Smooth muscle cell (in vitro differentiated cells): ENCODE measurements around the gene MTHFD1. TPM values are rescaled to one million over a fixed set of nuclear protein-coding genes. Genes with fewer than 3 reads are reported as not detected.

ENCODE experiments used
- DNase-seq: peaks from one replicate; lab custom pipeline; 2025; ENCODE audit not compliant: unreplicated experiment; lab: John Stamatoyannopoulos, UW
- H2AFZ ChIP-seq: fragments of 200-600 bp; sonication (generic); 2 replicates; pipeline ENCODE4 v1.6.0; 2016; ENCODE audit warnings: antibody characterized with exemption, low read depth, mild to moderate bottlenecking
- H3F3A ChIP-seq: fragments of 200-600 bp; sonication (generic); 2 replicates; pipeline ENCODE4 v1.6.0; 2017; ENCODE audit warnings: antibody characterized with exemption, low read depth
- H3K27ac ChIP-seq: fragments of 200-600 bp; sonication (generic); 2 replicates; pipeline ENCODE4 v1.5.1; 2016; ENCODE audit warnings: low read depth, mild to moderate bottlenecking
- H3K27me3 ChIP-seq: fragments of 200-600 bp; sonication (generic); 2 replicates; pipeline ENCODE4 v1.6.1; 2016; ENCODE audit warnings: low read depth, mild to moderate bottlenecking
- H3K36me3 ChIP-seq: fragments of 200-600 bp; sonication (generic); 2 replicates; pipeline ENCODE4 v1.5.1; 2016; ENCODE audit warnings: low read depth
- H3K4me1 ChIP-seq: fragments of 200-600 bp; sonication (generic); 2 replicates; pipeline ENCODE4 v1.5.1; 2016; ENCODE audit warnings: low read depth
- H3K4me2 ChIP-seq: fragments of 200-600 bp; sonication (generic); 2 replicates; pipeline ENCODE4 v1.6.0; 2016; ENCODE audit warnings: mild to moderate bottlenecking
- H3K4me3 ChIP-seq: fragments of 200-600 bp; sonication (generic); 2 replicates; pipeline ENCODE4 v1.5.1; 2016; ENCODE audit warnings: mild to moderate bottlenecking
- H3K79me2 ChIP-seq: fragments of 200-600 bp; sonication (generic); 2 replicates; pipeline ENCODE4 v1.6.0; 2016; ENCODE audit warnings: low read depth, mild to moderate bottlenecking
- H3K9ac ChIP-seq: fragments of 200-600 bp; sonication (generic); 2 replicates; pipeline ENCODE4 v1.6.0; 2016; ENCODE audit warnings: low read depth
- H3K9me3 ChIP-seq: fragments of 200-600 bp; sonication (generic); replicated peaks from 2 replicates; pipeline ENCODE4 v1.5.1; 2016; ENCODE audit warnings: low read depth
- H4K20me1 ChIP-seq: fragments of 200-600 bp; sonication (generic); 2 replicates; pipeline ENCODE4 v1.6.0; 2016; ENCODE audit warnings: low read depth
- WGBS: methylation state at CpG from one replicate; pipeline ENCODE4 v1.1.7; 2016; ENCODE audit warnings: low lambda C conversion rate; 5-methylcytosine and 5-hydroxymethylcytosine counted together
- polyA plus RNA-seq: library from polyadenylated mRNA; unstranded; fragments of >200 nt; fragmentation: Nextera tagmentation; extraction: Ambion mirVana; gene quantifications from 2 replicates; pipeline ENCODE4 v1.2.1, GENCODE V29; 2016
- total RNA-seq: library from RNA; depleted of rRNA; stranded (reverse); fragments of >200 nt; gene quantifications from 2 replicates; pipeline ENCODE4 v1.2.3, GENCODE V29; 2014
- TF ChIP-seq, protein P1 (sequence below): fragments of 200-600 bp; sonication (generic); IDR thresholded peaks from 2 replicates; pipeline ENCODE4 v1.5.1; 2017; ENCODE audit warnings: borderline replicate concordance, mild to moderate bottlenecking, antibody characterized with exemption; ENCODE audit not compliant: insufficient read depth, poor library complexity, severe bottlenecking

Gene MTHFD1
- total and polyA plus RNA-seq, 2 experiments from 2014 or later: 12.8 to 25.4 TPM

DNA sequence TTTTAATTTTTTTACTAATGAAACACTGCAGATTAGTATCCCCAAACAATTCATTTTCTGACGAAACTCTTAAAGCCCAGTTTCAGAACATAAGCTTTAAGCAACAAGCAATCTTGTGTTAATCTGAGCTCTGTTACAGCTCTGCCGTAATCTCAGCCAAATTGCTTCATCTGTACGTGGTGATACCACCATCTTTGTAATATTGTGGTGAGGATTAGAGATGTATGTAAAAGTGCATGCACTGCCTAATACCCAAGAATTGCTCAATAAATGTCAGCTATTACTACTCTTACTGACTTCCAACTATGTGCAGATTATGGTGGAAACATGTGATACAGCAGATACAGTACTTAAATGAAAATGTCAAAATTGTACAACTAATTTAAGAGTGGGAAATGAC lies 78.9 kb downstream of the MTHFD1 start:
- TF ChIP-seq, protein P1, sequence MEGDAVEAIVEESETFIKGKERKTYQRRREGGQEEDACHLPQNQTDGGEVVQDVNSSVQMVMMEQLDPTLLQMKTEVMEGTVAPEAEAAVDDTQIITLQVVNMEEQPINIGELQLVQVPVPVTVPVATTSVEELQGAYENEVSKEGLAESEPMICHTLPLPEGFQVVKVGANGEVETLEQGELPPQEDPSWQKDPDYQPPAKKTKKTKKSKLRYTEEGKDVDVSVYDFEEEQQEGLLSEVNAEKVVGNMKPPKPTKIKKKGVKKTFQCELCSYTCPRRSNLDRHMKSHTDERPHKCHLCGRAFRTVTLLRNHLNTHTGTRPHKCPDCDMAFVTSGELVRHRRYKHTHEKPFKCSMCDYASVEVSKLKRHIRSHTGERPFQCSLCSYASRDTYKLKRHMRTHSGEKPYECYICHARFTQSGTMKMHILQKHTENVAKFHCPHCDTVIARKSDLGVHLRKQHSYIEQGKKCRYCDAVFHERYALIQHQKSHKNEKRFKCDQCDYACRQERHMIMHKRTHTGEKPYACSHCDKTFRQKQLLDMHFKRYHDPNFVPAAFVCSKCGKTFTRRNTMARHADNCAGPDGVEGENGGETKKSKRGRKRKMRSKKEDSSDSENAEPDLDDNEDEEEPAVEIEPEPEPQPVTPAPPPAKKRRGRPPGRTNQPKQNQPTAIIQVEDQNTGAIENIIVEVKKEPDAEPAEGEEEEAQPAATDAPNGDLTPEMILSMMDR: no peak
- H3F3A ChIP-seq: peaks cover 21% of the 10 kb centered on the region
- no peaks in the 10 kb centered on the region for H3K36me3 ChIP-seq
- no peak overlapping the region for H2AFZ ChIP-seq
- no peak overlapping the region for H3K9ac ChIP-seq
- 17% methylated on average over 3 of the region's 3 CpGs for WGBS
- H3K4me1 ChIP-seq: peaks cover 11% of the 10 kb centered on the region
- peaks cover 7% of the 10 kb centered on the region for H4K20me1 ChIP-seq
- peaks cover 11% of the 10 kb centered on the region for H3K79me2 ChIP-seq
- DNase-seq: no peak
- H3K27me3 ChIP-seq: no peaks in the 10 kb centered on the region
- no peaks in the 10 kb centered on the region for H3K9me3 ChIP-seq
- peak overlapping the region; percentile 98 for H3K4me2 ChIP-seq
- peak overlapping the region; percentile 77 for H3K4me3 ChIP-seq
- H3K27ac ChIP-seq: peak overlapping the region; percentile 25

DNA sequence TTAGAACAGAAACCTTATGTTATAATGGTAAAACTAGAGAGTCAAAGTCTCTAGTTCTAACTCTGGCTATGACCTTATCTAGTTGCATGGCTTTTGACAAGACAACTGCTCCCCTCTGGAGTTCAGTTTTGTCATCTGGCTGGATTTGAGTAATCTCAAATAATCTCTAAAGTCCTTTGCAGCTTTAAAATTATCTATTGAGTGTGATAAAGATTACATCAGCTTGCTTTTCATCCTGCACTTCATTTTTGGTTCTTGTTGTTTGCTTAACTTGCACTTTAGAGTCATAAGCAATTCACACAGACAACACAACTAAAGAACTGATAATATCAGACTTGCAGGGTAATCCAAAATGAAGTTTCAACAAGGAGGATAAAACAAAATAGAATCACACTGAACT lies 79.4 kb downstream of the MTHFD1 start:
- H3K27ac ChIP-seq: peak overlapping the region; percentile 25
- H3K27me3 ChIP-seq: no peaks in the 10 kb centered on the region
- H4K20me1 ChIP-seq: peaks cover 7% of the 10 kb centered on the region
- H3K4me2 ChIP-seq: peak overlapping the region; percentile 98
- no peak for DNase-seq
- peaks cover 11% of the 10 kb centered on the region for H3K79me2 ChIP-seq
- no peak overlapping the region for H3K9ac ChIP-seq
- H3K4me3 ChIP-seq: no peak overlapping the region
- H3K4me1 ChIP-seq: peaks cover 11% of the 10 kb centered on the region
- TF ChIP-seq, protein P1: no peak
- H2AFZ ChIP-seq: no peak overlapping the region
- H3K9me3 ChIP-seq: no peaks in the 10 kb centered on the region
- H3F3A ChIP-seq: peaks cover 21% of the 10 kb centered on the region
- no peaks in the 10 kb centered on the region for H3K36me3 ChIP-seq

DNA sequence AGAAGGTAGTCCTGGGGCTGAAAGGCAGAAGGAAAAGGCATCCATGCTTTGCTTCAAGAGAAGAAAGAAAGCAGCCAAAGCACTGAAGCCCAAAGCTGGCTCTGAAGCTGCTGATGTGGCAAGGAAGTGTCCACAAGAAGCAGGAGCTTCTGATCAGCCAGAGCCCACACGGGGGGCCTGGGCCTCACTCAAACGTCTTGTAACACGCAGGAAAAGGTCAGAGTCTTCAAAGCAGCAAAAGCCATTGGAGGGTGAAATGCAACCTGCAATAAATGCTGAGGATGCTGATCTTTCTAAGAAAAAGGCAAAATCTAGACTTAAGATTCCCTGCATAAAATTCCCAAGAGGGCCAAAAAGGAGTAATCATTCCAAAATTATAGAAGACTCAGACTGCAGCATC lies 80.3 kb downstream of the MTHFD1 start:
- H3K4me3 ChIP-seq: no peak overlapping the region
- no peak overlapping the region for H2AFZ ChIP-seq
- no peaks in the 10 kb centered on the region for H3K9me3 ChIP-seq
- DNase-seq: no peak
- peaks cover 7% of the 10 kb centered on the region for H4K20me1 ChIP-seq
- H3K36me3 ChIP-seq: no peaks in the 10 kb centered on the region
- H3K4me2 ChIP-seq: peak overlapping the region; percentile 98
- TF ChIP-seq, protein P1: no peak
- peaks cover 21% of the 10 kb centered on the region for H3F3A ChIP-seq
- peaks cover 11% of the 10 kb centered on the region for H3K4me1 ChIP-seq
- no peak overlapping the region for H3K9ac ChIP-seq
- no peaks in the 10 kb centered on the region for H3K27me3 ChIP-seq
- peak overlapping the region; percentile 25 for H3K27ac ChIP-seq
- H3K79me2 ChIP-seq: peaks cover 15% of the 10 kb centered on the region
- WGBS: 17% methylated on average over 3 of the region's 3 CpGs

DNA sequence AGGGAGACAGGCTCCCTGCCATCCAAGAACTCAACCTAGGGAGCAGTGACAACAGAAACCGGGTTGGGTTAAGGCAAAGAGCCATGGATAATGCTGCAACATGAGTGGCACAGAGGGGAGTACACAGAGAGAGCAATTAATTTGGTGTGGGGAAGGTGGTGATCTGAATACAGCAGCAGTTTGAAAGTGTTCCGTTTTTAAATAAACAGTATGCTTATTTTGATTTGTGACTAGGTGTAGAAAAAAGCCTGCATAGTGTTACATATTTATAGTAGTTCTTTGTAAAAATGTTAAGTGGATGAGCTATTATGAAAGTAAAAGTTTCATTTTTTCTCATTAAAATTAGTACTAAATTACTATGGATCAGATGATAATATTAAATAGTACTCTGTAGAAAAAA lies 85.9 kb downstream of the MTHFD1 start:
- WGBS: 74% methylated on average over 2 of the region's 2 CpGs
- no peak overlapping the region for H2AFZ ChIP-seq
- DNase-seq: no peak
- H3K4me1 ChIP-seq: no peaks in the 10 kb centered on the region
- TF ChIP-seq, protein P1: no peak
- no peaks in the 10 kb centered on the region for H3K9me3 ChIP-seq
- H3K4me3 ChIP-seq: no peak overlapping the region
- no peak overlapping the region for H3K4me2 ChIP-seq
- peaks cover 10% of the 10 kb centered on the region for H3F3A ChIP-seq
- no peaks in the 10 kb centered on the region for H3K36me3 ChIP-seq
- no peak overlapping the region for H3K9ac ChIP-seq
- no peaks in the 10 kb centered on the region for H4K20me1 ChIP-seq
- H3K27ac ChIP-seq: no peak overlapping the region
- H3K27me3 ChIP-seq: no peaks in the 10 kb centered on the region
- peaks cover 19% of the 10 kb centered on the region for H3K79me2 ChIP-seq
